Measurements from ENCODE around the gene CCNJ. TPM values are rescaled to one million over a fixed set of nuclear protein-coding genes. Genes with fewer than 3 reads are reported as not detected.
A peak's percentile ranks its signal among the peaks of the same experiment; 100 is the strongest.

Gene CCNJ
- total and polyA plus RNA-seq, 2 of the 13 experiments (the other 11 are each of a cell fraction or from before 2014, with no cell fraction given), result 14.1 to 21.5 TPM

GRCh38 chr10:96089670-96090462 is 46.5 kb downstream of the CCNJ start (continued):
- TF ChIP-seq LRRFIP1 (CRISPR knock-in tag; conservative IDR thresholded peaks at IDR 0.05) (no peak), GABPA (IDR thresholded peaks at IDR 0.05; ENCODE audit: low read depth, low read length) (peak; percentile 89), GABPA (CRISPR knock-in tag; IDR thresholded peaks at IDR 0.05; ENCODE audit: low read depth) (peak; percentile 97), ZNF784 (CRISPR knock-in tag; IDR thresholded peaks at IDR 0.05; ENCODE audit: borderline replicate concordance) (peak; percentile 81; the same call in 1 of the 2 replicates), ELF1 (CRISPR knock-in tag; IDR thresholded peaks at IDR 0.05) (peak; percentile 99), ZNF414 (CRISPR knock-in tag; IDR thresholded peaks at IDR 0.05) (peak; percentile 74; the same call in 1 of the 2 replicates), MXD4 (CRISPR knock-in tag; IDR thresholded peaks at IDR 0.05) (no peak; the same call in 1 of the 2 replicates)
- TF ChIP-seq, protein P1, sequence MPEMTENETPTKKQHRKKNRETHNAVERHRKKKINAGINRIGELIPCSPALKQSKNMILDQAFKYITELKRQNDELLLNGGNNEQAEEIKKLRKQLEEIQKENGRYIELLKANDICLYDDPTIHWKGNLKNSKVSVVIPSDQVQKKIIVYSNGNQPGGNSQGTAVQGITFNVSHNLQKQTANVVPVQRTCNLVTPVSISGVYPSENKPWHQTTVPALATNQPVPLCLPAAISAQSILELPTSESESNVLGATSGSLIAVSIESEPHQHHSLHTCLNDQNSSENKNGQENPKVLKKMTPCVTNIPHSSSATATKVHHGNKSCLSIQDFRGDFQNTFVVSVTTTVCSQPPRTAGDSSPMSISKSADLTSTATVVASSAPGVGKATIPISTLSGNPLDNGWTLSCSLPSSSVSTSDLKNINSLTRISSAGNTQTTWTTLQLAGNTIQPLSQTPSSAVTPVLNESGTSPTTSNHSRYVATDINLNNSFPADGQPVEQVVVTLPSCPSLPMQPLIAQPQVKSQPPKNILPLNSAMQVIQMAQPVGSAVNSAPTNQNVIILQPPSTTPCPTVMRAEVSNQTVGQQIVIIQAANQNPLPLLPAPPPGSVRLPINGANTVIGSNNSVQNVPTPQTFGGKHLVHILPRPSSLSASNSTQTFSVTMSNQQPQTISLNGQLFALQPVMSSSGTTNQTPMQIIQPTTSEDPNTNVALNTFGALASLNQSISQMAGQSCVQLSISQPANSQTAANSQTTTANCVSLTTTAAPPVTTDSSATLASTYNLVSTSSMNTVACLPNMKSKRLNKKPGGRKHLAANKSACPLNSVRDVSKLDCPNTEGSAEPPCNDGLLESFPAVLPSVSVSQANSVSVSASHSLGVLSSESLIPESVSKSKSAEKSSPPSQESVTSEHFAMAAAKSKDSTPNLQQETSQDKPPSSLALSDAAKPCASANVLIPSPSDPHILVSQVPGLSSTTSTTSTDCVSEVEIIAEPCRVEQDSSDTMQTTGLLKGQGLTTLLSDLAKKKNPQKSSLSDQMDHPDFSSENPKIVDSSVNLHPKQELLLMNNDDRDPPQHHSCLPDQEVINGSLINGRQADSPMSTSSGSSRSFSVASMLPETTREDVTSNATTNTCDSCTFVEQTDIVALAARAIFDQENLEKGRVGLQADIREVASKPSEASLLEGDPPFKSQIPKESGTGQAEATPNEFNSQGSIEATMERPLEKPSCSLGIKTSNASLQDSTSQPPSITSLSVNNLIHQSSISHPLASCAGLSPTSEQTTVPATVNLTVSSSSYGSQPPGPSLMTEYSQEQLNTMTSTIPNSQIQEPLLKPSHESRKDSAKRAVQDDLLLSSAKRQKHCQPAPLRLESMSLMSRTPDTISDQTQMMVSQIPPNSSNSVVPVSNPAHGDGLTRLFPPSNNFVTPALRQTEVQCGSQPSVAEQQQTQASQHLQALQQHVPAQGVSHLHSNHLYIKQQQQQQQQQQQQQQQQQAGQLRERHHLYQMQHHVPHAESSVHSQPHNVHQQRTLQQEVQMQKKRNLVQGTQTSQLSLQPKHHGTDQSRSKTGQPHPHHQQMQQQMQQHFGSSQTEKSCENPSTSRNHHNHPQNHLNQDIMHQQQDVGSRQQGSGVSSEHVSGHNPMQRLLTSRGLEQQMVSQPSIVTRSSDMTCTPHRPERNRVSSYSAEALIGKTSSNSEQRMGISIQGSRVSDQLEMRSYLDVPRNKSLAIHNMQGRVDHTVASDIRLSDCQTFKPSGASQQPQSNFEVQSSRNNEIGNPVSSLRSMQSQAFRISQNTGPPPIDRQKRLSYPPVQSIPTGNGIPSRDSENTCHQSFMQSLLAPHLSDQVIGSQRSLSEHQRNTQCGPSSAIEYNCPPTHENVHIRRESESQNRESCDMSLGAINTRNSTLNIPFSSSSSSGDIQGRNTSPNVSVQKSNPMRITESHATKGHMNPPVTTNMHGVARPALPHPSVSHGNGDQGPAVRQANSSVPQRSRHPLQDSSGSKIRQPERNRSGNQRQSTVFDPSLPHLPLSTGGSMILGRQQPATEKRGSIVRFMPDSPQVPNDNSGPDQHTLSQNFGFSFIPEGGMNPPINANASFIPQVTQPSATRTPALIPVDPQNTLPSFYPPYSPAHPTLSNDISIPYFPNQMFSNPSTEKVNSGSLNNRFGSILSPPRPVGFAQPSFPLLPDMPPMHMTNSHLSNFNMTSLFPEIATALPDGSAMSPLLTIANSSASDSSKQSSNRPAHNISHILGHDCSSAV (CRISPR knock-in tag; IDR thresholded peaks at IDR 0.05; ENCODE audit: borderline replicate concordance), result 0 out of 2 replicates have a peak, but pooled peaks have one; percentile 45
- TF ChIP-seq, protein P2, sequence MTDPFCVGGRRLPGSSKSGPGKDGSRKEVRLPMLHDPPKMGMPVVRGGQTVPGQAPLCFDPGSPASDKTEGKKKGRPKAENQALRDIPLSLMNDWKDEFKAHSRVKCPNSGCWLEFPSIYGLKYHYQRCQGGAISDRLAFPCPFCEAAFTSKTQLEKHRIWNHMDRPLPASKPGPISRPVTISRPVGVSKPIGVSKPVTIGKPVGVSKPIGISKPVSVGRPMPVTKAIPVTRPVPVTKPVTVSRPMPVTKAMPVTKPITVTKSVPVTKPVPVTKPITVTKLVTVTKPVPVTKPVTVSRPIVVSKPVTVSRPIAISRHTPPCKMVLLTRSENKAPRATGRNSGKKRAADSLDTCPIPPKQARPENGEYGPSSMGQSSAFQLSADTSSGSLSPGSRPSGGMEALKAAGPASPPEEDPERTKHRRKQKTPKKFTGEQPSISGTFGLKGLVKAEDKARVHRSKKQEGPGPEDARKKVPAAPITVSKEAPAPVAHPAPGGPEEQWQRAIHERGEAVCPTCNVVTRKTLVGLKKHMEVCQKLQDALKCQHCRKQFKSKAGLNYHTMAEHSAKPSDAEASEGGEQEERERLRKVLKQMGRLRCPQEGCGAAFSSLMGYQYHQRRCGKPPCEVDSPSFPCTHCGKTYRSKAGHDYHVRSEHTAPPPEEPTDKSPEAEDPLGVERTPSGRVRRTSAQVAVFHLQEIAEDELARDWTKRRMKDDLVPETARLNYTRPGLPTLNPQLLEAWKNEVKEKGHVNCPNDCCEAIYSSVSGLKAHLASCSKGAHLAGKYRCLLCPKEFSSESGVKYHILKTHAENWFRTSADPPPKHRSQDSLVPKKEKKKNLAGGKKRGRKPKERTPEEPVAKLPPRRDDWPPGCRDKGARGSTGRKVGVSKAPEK (CRISPR knock-in tag; IDR thresholded peaks at IDR 0.05; ENCODE audit: borderline replicate concordance), result no peak
- TF ChIP-seq, protein P3, sequence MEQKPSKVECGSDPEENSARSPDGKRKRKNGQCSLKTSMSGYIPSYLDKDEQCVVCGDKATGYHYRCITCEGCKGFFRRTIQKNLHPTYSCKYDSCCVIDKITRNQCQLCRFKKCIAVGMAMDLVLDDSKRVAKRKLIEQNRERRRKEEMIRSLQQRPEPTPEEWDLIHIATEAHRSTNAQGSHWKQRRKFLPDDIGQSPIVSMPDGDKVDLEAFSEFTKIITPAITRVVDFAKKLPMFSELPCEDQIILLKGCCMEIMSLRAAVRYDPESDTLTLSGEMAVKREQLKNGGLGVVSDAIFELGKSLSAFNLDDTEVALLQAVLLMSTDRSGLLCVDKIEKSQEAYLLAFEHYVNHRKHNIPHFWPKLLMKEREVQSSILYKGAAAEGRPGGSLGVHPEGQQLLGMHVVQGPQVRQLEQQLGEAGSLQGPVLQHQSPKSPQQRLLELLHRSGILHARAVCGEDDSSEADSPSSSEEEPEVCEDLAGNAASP (CRISPR knock-in tag; IDR thresholded peaks at IDR 0.05; ENCODE audit: borderline replicate concordance), result peak; percentile 56; the same call in 1 of the 2 replicates

All from HepG2 (cell line).